IMR-90 (cell line): ENCODE measurements around the gene DNAJB2. TPM values are rescaled to one million over a fixed set of nuclear protein-coding genes. Genes with fewer than 3 reads are reported as not detected.
A peak's percentile ranks its signal among the peaks of the same experiment; 100 is the strongest.

Experiments used
- ATAC-seq: fragments of 200-7000 bp; cut with Tn5 transposase; 2 replicates; pipeline ENCODE4 v1.9.1; 2020; ENCODE audit warnings: low read depth, mild to moderate bottlenecking, moderate library complexity
- BruUV-seq: library from RNA; stranded (reverse); fragments of 400-500 nt; replicated peaks from 2 replicates; lab custom pipeline; 2021; lab: Mats Ljungman, UMichigan
- CTCF ChIA-PET: fragments of 300-600 bp; formaldehyde crosslinking; extraction: SDS; loops from one replicate; lab custom pipeline; 2021; ENCODE audit warnings: antibody characterized with exemption; lab: Yijun Ruan, JAX
- POLR2A ChIA-PET: fragments of 300-600 bp; sonication (Branson Sonifier 250); formaldehyde crosslinking; loops from one replicate; lab custom pipeline; 2022; ENCODE audit warnings: antibody characterized with exemption; ENCODE audit not compliant: unreplicated experiment; lab: Charles Lee
- DNase-seq: peaks from one replicate; pipeline ENCODE4 v3.0.0; 2013
- H2AFZ ChIP-seq: replicated peaks from 2 replicates; pipeline ENCODE3; 2013; ENCODE audit warnings: low read length, mild to moderate bottlenecking; ENCODE audit not compliant: poor library complexity
- H2AK5ac ChIP-seq: 2 replicates; pipeline ENCODE4 v1.6.1; 2013; ENCODE audit warnings: low read depth, low read length, inconsistent platforms
- H2AK9ac ChIP-seq: replicated peaks from 2 replicates; pipeline ENCODE3; 2013; ENCODE audit warnings: mild to moderate bottlenecking, low read depth, low read length, moderate library complexity; ENCODE audit not compliant: poor library complexity
- H2BK120ac ChIP-seq: 2 replicates; pipeline ENCODE4 v1.6.1; 2013; ENCODE audit warnings: low read depth, low read length, inconsistent platforms
- H2BK15ac ChIP-seq: 3 replicates; pipeline ENCODE4 v1.6.1; 2013; ENCODE audit warnings: low read depth, low read length, inconsistent platforms
- H2BK20ac ChIP-seq: 2 replicates; pipeline ENCODE4 v1.6.1; 2013; ENCODE audit warnings: low read depth, mild to moderate bottlenecking, inconsistent platforms, low read length, moderate library complexity
- H2BK5ac ChIP-seq: 2 replicates; pipeline ENCODE4 v1.6.1; 2013; ENCODE audit warnings: mild to moderate bottlenecking, low read depth, low read length, inconsistent platforms; ENCODE audit not compliant: poor library complexity, severe bottlenecking
- H3K14ac ChIP-seq: replicated peaks from 2 replicates; pipeline ENCODE4 v1.6.1; 2013; ENCODE audit warnings: low read depth, low read length, inconsistent platforms
- H3K18ac ChIP-seq: 2 replicates; pipeline ENCODE4 v1.6.1; 2013; ENCODE audit warnings: low read depth, low read length, control low read depth
- H3K23ac ChIP-seq: 2 replicates; pipeline ENCODE4 v1.6.1; 2013; ENCODE audit warnings: low read depth, low read length, inconsistent platforms
- H3K27ac ChIP-seq: 2 replicates; pipeline ENCODE4 v1.5.1; 2013; ENCODE audit warnings: mild to moderate bottlenecking, control low read depth, low read length; ENCODE audit not compliant: insufficient read depth
- H3K27me3 ChIP-seq: 2 replicates; pipeline ENCODE4 v1.6.1; 2013; ENCODE audit warnings: low read length; ENCODE audit not compliant: control insufficient read depth, insufficient read depth
- H3K36me3 ChIP-seq: 2 replicates; pipeline ENCODE4 v1.6.1; 2013; ENCODE audit warnings: low read length, mixed read lengths; ENCODE audit not compliant: control insufficient read depth, insufficient read depth
- H3K4ac ChIP-seq: 2 replicates; pipeline ENCODE4 v1.6.1; 2013; ENCODE audit warnings: low read depth, low read length, inconsistent platforms
- H3K4me1 ChIP-seq: 2 replicates; pipeline ENCODE4 v1.6.1; 2013; ENCODE audit warnings: low read length, mixed read lengths; ENCODE audit not compliant: control insufficient read depth, insufficient read depth
- H3K4me2 ChIP-seq: 2 replicates; pipeline ENCODE4 v1.6.1; 2013; ENCODE audit warnings: low read depth, mild to moderate bottlenecking, control low read depth, low read length, moderate library complexity
- H3K4me3 ChIP-seq: 2 replicates; pipeline ENCODE4 v1.5.1; 2013; ENCODE audit warnings: low read depth, mild to moderate bottlenecking, control low read depth, low read length, moderate library complexity; ENCODE audit not compliant: insufficient read depth
- H3K56ac ChIP-seq: 2 replicates; pipeline ENCODE4 v1.6.1; 2013; ENCODE audit warnings: low read length, inconsistent platforms; ENCODE audit not compliant: insufficient read depth; ENCODE audit errors: extremely low read depth
- H3K79me1 ChIP-seq, 2 experiments: 2 replicates each; pipeline ENCODE4 v1.6.1; 2013; ENCODE audit warnings: low read length in 2 of 2, inconsistent platforms in 1 of 2, low read depth in 1 of 2
- H3K9ac ChIP-seq: 2 replicates; pipeline ENCODE4 v1.6.1; 2013; ENCODE audit warnings: low read depth, low read length, control low read depth
- H3K9me1 ChIP-seq: 2 replicates; pipeline ENCODE4 v1.6.1; 2013; ENCODE audit warnings: low read length, inconsistent platforms; ENCODE audit not compliant: insufficient read depth
- H3K9me3 ChIP-seq: 2 replicates; pipeline ENCODE4 v1.6.1; 2013; ENCODE audit warnings: low read length; ENCODE audit not compliant: control insufficient read depth, insufficient read depth
- H4K20me1 ChIP-seq: 2 replicates; pipeline ENCODE4 v1.6.1; 2013; ENCODE audit warnings: low read length, inconsistent platforms; ENCODE audit not compliant: insufficient read depth
- H4K5ac ChIP-seq: 2 replicates; pipeline ENCODE4 v1.6.1; 2013; ENCODE audit warnings: mild to moderate bottlenecking, low read depth, low read length, control low read depth
- H4K8ac ChIP-seq, 2 experiments: 2 replicates each; pipeline ENCODE4 v1.6.1; 2013; ENCODE audit warnings: low read depth in 2 of 2, low read length in 2 of 2, control low read depth in 1 of 2, inconsistent platforms in 1 of 2
- H4K91ac ChIP-seq: 2 replicates; pipeline ENCODE4 v1.6.1; 2013; ENCODE audit warnings: low read depth, low read length, inconsistent platforms; ENCODE audit not compliant: insufficient read depth
- MAZ ChIP-seq: IDR thresholded peaks from 2 replicates; pipeline ENCODE4 v1.6.1; 2012; ENCODE audit warnings: low read depth, mild to moderate bottlenecking, low read length, improper control_type of control experiment, moderate library complexity, borderline replicate concordance
- MXI1 ChIP-seq: IDR thresholded peaks from 2 replicates; pipeline ENCODE4 v1.6.1; 2012; ENCODE audit warnings: low read depth, mild to moderate bottlenecking, low read length, moderate library complexity, borderline replicate concordance
- RAD21 ChIP-seq: IDR thresholded peaks from 2 replicates; pipeline ENCODE4 v1.6.1; 2012; ENCODE audit warnings: low read length, improper control_type of control experiment
- RCOR1 ChIP-seq: IDR thresholded peaks from 2 replicates; pipeline ENCODE4 v1.6.1; 2012; ENCODE audit warnings: mild to moderate bottlenecking, low read length, improper control_type of control experiment; ENCODE audit not compliant: insufficient replicate concordance
- RFX5 ChIP-seq: IDR thresholded peaks from 2 replicates; pipeline ENCODE4 v1.8.0; 2012; ENCODE audit warnings: low read depth, mild to moderate bottlenecking, low read length, moderate library complexity
- whole genome bisulfite sequencing, 2 experiments: methylation state at CpG; one replicate each; pipeline versions ENCODE4 v1.1.5 to v1.1.7; 2013; ENCODE audit warnings: missing lambda C conversion rate in 2 of 2; ENCODE audit not compliant: insufficient read length in 1 of 2; ENCODE audit errors: extremely low coverage in 2 of 2; 5-methylcytosine and 5-hydroxymethylcytosine counted together
- dilution Hi-C: fragments of 300-500 bp; cut with HindIII; formaldehyde crosslinking; loops from one replicate; pipeline ENCODE4 v1.14.3; 2018; ENCODE audit warnings: low sequenced_read_pairs; ENCODE audit not compliant: unreplicated experiment
- in situ Hi-C: fragments of 300-500 bp; cut with MboI; formaldehyde crosslinking; loops from 3 replicates; pipeline ENCODE4 v1.14.3; 2019; ENCODE audit warnings: low sequenced_read_pairs, inconsistent platforms, mixed read lengths
- intact Hi-C: fragments of 100-400 bp; cut with micrococcal nuclease; formaldehyde crosslinking; loops from 2 replicates; pipeline ENCODE4 v1.10.0; 2022
- polyA plus RNA-seq, 3 experiments: library from polyadenylated mRNA; depleted of rRNA; stranded (reverse); fragments of >200 nt; gene quantifications; 2 replicates each; pipeline ENCODE4 v1.2.3, GENCODE V29; 2012; ENCODE audit warnings: low replicate concordance in 1 of 3
- total RNA-seq: library from RNA; depleted of rRNA; stranded (reverse); fragments of >200 nt; gene quantifications from 2 replicates; pipeline ENCODE4 v1.2.3, GENCODE V29; 2012

DNAJB2 gene
- total and polyA plus RNA-seq, 2 of the 4 experiments (the other 2 are of a cell fraction), result 30.6 to 45.8 TPM

GRCh38 chr2:219331560-219332213 is 52.5 kb downstream of the DNAJB2 start:
- CTCF ChIA-PET, result no interaction called here
- no peak overlapping the region for H3K4ac ChIP-seq
- no peak overlapping the region for H4K8ac ChIP-seq
- H4K91ac ChIP-seq, result no peak overlapping the region
- no peak overlapping the region for H2AK5ac ChIP-seq
- no peak overlapping the region for H3K4me3 ChIP-seq
- dilution Hi-C loops, result no loop called here
- in situ Hi-C loops, result no loop called here
- TF ChIP-seq MAZ (peak; percentile 26; the same call in 1 of the 2 replicates), RCOR1 (peak; percentile 32), RFX5 (no peak), MXI1 (peak; percentile 85), RAD21 (no peak)
- H2BK20ac ChIP-seq, result no peak overlapping the region
- H3K9ac ChIP-seq, result no peak overlapping the region
- no peaks in the 10 kb centered on the region for H3K9me1 ChIP-seq
- peak overlapping the region; percentile 69 for H2AFZ ChIP-seq
- peak; percentile 21 for DNase-seq
- H3K18ac ChIP-seq, result no peak overlapping the region
- H3K56ac ChIP-seq, result no peak overlapping the region
- peaks cover 6% of the 10 kb centered on the region for H3K9me3 ChIP-seq
- H3K36me3 ChIP-seq, result no peaks in the 10 kb centered on the region
- H3K23ac ChIP-seq, result no peak overlapping the region
- peaks cover 63% of the 10 kb centered on the region for H3K27me3 ChIP-seq
- no peak overlapping the region for H4K5ac ChIP-seq
- 37% methylated on average over 5 of the region's 39 CpGs; no CpG with 5 or more reads in 1 of the 2 experiments for WGBS, 2 experiments
- no peak overlapping the region for H2BK120ac ChIP-seq
- POLR2A ChIA-PET, result no interaction called here
- H4K20me1 ChIP-seq, result no peaks in the 10 kb centered on the region
- no peak overlapping the region for H2BK5ac ChIP-seq
- no peak overlapping the region for H2AK9ac ChIP-seq
- no peak overlapping the region for H3K14ac ChIP-seq
- H3K4me2 ChIP-seq, result peak overlapping the region; percentile 48
- peak; percentile 97 for ATAC-seq
- H2BK15ac ChIP-seq, result no peak overlapping the region
- BruUV-seq, result no TSS peak
- H3K79me1 ChIP-seq, result no peaks in the 10 kb centered on the region
- H3K4me1 ChIP-seq, result no peaks in the 10 kb centered on the region
- no peak overlapping the region for H3K27ac ChIP-seq
- intact Hi-C loops, result no loop called here
